HG02870 (cell line): ENCODE measurements around the gene EHF.

Experiments
- ATAC-seq: cut with Tn5 transposase; IDR thresholded peaks from one replicate; pipeline ENCODE4 v1.9.1; 2021; ENCODE audit warnings: mild to moderate bottlenecking, moderate library complexity; ENCODE audit not compliant: unreplicated experiment

The EHF gene

DNA sequence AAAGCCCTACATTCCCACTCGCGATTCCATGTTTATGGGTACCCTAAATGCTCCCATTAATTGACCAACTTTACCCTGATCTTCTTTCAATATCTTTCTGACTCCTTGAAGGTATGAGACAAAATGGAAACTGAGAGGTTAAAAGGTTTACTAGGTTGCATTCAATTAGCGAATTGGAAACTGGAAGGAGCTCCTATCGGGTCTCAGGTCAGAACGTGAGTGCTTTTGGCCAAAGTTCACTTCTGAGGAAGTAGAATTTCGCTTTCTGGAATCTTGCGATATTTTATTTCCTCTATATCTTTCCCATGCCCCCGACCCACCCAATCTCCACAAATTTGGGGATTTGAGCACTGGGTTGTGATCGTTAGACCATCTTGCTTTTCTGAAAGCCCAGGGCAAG, 2.6 kb downstream of the EHF start:
- no peak for ATAC-seq

DNA sequence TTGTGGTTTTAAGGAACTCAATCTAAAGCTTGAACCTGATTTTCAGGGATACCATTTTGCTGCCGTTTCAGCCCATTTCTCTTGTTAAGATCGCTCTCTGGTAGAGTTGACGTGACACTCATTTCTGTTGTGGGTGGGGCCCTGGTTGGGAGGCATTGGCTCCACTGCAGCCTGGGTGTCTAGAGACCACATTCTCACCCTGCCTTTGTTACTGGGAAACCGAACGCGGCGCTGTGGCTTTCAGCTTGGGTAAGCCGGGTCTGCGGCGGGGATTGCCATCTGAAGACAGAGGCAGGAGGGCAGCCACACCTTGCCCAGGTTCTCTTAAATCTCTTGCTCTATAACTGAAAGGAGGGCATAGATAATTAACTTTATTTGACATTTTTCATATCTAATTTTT, 3.2 kb downstream of the EHF start:
- ATAC-seq: no peak

DNA sequence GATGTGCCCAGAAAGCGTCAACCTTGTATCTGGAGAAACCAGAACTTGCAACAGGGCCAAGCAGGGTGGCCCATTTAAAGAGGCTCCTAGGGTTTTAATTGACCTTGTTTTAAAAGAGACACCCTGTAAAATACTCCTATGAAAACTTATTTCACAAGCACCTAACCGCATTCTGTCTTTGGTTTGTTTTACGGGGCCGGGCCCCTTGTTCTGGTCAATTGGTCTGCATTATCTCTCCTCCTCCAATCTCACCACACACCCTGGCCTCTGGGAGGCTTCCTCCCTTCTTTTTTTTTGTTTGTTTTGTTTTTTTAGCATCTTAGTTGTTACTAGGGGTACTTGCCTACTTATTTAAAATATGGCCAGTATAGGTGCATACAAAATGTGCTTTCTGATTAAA, 4.7 kb downstream of the EHF start:
- ATAC-seq: no peak

DNA sequence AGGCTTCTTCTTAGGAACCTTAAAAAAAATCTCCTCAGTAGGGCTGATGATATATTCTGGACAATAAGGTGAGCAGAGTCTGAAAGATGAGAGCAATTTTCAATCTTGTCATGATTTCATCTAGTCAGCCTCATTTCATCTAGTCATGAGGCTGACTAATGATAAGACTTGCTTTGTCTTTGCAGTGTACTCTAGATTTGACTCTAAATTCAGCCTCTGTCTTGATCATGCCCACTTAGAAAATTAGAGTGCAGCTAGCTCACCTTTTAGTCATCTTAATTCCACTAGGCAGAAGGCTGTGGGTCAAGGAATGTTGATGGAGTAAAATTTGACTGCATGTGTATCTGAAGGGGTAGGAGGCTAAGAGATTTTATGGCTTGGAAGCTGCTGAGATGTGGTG, 5.5 kb downstream of the EHF start:
- peak; percentile 42 for ATAC-seq

DNA sequence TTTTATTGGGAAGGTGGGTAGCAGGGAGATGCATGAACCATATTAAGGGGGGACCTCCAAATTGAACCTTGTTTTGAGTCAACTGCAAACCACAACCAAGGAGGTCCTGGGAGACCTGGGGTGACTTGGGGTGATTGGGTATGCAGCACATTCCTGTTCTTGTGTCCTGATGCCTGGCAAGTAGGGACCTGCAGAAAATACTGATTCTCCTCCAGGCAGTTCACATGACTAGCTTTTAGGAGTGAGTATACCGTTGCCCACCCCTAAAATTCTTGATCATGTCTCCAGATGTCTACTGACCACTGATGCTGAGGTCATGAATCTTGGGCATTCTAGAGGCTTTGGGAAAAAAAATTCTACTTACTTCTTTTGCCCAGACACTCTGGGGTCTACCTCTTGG, 6.3 kb downstream of the EHF start:
- no peak for ATAC-seq

DNA sequence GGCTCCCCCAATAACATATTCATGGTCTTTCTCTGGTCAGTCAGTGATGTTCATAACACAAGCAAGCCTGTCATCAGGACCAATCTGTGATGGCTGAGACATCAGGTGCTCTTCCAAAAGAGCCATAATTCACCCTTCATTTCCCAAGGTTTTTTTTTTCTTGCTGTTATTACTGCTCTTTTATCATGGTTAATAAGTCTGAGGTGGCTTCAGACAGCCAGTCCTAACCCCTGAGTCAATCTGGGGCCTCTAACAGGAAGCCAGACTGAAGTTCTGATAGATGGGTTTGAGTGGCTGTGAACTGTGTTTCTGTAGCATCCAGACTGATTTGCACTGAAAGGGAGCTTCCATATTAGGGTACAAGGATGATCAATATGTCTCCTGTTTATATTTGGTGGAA, 8.8 kb downstream of the EHF start:
- ATAC-seq: no peak

DNA sequence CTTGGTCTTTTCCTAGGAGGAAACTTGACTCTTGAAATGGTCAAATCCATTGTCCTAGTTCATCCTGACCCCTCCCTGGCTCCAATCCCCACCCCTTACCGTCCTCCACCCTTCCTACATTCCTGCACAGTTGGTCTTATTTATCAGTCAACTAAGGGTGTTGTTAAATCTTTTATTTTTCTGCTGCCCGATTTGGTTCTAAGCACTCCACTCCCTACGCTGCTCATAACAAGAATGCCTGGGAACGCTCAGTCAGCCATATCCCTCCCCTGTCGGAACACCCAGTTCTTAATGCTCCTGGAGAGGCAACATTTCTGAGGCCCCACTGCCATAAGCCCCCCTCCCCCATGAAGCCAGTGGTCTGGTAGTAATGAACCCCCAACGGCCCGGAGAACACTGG, 9.7 kb downstream of the EHF start:
- ATAC-seq: no peak

DNA sequence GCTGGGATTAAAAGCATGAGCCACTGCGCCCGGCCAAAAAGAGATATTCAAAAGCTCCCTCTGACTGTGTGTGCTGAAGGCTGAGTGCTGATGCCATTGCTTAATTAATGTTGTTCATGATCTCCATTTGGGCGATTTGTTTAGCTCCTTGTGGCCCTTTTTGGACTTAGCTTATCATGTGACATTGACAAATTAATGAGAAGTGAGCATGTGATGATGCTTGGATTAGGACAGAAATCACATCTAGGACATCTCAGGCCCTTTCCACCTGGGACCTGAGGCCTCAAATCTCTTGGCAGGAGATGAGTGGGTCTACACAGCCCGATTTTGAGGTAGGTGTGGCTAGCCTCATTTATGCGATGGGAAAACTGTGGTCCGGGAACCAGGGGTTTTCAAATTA, 10.4 kb downstream of the EHF start:
- ATAC-seq: no peak

DNA sequence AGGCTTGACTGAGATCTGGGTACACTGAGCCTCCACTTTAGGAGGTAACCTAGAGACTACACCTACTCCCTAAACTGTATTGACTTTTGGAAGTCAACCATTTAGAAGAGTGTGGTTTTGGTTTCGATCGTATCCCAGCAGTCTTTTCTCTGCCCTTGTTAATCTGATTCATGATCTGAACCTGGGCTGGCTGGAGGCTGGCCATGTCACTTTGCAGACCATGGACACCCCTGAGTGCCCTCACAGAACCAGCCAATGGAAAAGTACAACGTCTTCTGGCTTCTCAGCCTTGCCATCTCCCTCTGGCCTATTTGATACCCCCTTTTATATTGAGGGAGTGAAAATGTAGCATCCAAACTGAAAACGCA, 10.8 kb downstream of the EHF start:
- ATAC-seq: no peak

DNA sequence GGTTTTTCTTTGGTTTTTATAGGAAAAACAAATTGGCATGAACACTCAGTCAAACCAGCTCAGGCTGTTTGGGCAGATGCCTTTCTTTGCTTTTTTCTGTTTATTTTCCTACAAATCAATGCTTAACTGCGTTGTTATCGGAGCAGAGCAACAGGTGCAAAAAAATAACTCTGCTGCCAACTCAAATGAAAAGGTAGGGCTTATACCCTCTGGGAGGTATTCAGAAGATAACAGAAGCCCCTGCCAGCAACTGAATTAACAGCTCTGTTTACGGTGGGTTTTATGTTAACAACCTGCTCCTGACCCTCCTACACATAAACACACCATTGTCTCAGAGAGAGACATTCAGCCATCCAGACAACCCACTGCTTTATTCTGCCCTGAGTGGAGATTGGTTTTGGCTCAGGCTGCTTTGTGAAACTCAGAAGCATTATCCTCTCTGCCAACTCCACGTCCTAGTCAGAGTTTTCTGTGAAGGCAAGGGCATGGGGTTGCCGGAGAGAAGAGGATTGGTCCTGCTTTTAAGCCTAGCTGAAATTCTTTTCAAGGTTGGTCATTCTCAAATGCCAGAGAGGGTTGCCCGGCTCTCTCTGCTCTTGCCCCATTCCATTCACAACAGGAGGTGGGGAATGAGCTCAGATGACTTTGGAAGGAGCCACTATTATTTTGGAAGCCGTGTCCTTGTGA, 11.4 kb downstream of the EHF start:
- no peak for ATAC-seq

DNA sequence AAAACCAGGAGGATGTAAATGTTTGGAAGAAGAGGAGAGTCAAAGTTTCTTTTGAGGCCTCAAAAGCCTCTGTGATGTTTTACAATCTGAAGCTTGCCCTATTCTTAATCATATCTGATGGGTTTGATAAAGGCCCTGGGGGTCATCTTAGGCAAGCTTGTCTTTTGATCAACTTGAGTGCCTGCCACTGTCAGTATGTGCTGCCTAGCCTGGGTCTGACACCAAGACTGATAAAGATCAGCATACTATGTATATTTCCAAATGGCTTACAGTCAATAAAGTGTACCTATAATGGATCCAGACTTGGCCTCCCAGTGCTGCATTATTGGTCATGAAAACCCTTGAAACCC, 12.7 kb downstream of the EHF start:
- peak; percentile 12 for ATAC-seq

DNA sequence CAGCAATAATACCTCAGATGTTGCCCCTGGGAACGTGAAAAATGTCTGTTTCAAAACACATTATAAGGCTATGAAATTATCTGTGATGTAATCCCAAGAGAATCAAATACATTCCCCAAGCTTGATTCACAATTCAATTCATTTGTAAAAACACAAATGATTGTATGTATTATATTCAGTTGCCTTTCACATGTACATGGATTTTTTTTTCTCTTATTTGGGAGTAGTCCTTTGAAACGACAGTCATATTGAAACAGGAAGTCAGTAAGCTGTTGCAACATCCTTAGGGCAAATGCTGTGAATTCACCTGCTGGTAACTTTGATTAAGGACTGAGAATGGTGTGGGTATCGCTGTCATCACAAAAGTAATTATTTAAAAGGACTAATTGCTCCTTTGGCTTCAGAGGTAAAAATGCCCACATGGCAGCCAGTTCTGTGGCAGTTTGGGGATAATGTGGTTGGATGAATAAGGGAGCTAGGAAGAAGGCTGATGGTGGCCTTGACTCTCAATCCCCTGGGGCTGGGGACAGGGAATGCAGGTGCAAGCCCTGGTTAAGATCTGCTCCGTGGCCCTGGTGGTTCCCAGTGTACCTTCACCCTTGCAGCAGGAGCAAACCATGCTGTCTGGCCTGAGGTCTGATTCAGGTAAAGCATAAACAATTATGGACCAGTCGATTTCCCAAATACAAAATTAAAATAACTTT, 13.2 kb downstream of the EHF start:
- peak; percentile 69 for ATAC-seq

DNA sequence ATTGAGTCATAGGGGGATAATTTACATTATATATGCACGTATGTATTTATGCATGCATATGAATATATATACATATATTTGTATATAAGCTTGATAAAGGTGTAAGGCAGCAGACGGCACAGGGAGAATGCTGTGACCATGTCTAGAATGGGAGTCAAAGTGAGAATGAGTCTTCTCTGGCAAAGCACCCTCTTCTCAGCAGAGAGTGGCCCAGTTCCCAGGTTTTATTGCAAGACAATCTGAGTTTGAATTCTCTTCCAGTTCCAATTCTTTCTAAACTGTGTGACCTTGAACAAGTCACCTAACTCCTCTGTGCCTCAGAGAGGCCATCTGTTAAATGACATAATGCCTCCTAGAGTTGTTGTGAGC, 13.8 kb downstream of the EHF start:
- no peak for ATAC-seq

DNA sequence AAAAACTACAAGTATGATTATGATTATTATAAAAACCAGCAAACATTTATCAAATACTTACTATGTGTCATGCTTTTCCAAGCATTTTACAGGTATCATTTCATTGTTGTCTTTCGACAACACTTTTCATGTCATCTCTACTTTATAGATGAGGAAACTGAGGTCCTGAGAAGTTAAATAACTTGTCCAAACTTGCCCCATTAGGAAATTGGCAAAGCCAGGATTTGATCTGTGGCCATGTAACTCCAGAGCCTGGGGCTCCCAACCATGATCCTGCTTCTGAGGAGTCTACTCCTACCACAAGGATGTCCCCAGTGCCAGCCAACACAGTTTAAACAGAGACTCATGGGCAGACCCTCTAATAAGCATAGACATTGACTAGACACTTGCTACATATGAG, 15.2 kb downstream of the EHF start:
- no peak for ATAC-seq

DNA sequence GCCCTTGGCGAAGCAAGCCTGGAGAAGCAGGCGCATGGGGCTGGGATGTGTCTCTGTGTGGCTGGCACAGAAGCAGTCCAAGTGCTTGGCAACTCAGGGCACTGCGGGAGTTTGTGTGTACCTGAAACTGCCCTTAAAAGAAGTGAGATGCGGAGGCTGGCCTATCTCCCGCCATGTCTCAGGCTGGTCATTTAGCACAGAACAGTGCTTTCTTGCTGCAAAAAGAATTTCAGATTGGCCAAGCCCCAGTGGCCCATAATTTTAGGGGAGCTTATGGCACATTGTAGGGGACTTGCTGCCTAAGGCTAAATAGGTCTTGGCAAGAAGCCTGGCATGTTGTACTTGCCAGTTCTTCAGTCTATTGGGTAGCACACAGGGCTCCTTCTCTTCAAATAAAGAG, 16.4 kb downstream of the EHF start:
- no peak for ATAC-seq

DNA sequence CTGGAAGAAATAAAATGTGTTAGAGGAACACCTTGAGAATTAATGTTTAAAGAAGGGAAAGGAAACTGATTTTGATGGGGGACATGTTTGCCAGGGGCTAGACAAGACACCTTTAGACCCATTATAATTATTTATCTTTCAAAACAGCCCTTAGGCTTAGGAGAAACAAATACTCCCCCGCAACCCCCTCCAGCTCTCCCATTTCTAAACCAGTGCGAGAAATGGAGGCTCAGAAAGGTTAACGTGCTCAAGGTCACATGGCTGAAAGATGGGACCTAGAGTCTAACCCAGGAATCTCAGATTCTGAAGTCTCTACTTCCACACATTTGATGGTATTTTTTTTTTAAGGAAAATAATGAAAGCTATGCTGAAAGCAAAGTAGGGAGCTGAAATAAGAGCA, 18.0 kb downstream of the EHF start:
- ATAC-seq: no peak

DNA sequence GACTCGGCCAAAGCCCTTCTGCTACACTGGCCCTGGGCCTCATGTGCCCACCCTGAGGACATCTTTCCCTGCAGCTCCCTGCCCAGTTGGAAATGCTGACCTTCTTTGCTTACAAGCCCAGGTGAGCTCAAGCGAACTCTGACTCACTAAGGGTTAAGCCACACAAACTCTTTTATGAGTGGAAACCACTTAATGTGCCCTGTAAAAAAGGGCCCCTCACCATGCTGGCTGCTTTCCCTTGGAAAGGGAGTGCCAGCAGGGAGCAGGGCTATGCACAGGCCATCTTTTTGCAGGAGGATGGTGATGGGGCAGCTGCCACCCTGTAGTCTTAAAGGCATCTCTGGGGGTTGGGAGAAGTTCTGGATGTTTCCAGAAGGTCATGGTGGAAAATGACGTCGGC, 18.7 kb downstream of the EHF start:
- no peak for ATAC-seq

DNA sequence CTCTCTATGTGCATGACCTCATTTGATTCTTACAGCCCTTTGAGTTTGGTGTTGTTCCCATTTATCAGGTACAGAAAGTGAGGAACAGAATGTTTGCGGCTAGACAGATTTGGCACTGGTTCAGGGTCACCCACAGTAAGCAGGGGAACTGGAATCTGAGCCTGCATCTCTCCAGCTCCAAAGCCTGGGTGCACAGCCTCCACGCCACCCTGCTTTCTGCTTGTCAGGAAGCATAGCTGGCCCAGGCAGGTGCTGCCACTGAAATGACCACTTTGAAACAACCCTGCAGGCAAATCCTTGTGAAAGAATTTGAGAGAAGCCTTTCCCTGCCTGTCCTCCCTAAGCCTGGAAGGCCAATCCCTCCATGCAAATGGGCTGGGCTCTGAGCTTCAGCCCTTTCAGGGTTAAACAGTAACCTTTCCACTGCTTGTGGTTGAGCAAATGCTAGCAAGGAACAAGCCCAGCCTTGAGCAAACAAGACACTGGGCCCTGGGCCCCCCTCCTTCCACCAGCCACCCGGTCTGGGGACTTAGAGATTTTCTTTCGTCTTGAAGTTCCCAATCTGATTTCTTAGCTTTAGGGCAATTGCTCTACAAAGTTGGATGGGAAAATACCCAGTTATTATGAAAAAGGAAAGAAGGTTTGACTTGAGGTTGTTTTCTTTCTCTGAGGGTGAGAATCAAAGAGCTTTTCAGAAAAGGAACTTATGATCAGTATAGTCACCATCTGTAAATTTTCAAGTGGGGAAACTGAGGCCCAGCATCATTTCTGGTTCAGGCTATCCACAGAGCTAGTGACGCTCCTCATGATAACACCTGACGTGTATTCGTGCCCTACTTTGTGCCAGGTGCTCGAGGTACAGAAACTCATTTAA, 19.4 kb downstream of the EHF start:
- ATAC-seq: no peak

DNA sequence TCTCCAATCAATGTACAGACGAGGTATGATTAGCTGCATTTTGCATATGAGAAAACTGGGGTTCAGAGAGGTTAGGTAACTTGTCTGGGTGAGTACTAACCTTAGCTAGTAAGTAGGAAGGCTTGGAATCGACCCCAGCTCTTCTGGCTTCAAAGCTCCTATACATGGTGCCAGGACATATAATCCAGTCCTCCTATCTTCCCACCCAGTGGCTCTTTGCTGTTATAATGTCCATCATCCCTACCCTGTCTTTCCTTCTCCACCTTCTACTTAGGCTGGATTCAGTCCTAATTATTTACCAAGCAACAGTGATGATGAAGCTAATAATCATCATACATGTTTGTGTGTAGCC, 20.0 kb downstream of the EHF start:
- ATAC-seq: no peak

DNA sequence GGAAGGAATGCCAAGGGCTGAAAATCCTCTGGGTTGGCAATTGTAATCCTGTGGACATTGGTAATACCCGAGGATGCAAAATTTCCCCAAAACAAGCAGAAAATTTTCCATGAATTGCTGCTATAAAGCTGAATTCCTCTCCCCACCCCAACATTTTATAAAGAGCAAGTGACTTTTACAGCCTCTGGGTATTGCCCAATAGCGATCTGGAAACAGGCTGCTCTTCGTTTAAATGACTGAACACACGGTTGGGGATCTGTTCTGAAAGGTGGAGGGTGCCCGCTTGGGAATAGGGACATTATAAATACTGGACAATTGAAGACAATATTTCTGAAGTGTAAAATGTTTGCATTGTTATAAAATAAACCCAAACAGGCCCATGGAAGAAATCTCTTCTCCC, 20.6 kb downstream of the EHF start:
- no peak for ATAC-seq

DNA sequence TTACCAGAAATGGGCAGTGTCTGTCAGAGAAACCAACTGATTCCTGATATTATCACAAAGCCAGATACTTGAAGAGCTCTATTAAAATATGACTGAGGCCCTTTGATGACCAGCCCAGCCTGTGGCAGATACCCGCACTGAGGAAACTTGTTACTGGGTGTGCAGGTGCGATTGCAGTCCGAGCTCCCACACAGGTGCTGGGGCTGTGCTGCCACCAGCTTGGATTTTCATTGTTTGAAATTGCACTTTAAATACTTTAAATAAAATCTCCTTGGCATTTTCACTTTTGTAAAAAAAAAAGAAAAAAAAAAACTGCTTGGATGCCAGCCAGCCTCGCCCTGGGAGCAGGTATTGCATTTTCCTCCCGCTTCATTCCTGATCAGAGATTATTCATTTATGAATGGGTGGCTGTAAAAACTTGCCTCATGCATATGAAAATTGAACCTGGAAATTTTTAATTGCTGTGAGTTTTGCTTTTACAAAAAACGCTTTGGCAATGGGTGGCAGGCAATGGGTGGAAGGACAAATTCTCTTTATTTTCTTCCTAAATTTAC, 21.2 kb downstream of the EHF start:
- no peak for ATAC-seq

DNA sequence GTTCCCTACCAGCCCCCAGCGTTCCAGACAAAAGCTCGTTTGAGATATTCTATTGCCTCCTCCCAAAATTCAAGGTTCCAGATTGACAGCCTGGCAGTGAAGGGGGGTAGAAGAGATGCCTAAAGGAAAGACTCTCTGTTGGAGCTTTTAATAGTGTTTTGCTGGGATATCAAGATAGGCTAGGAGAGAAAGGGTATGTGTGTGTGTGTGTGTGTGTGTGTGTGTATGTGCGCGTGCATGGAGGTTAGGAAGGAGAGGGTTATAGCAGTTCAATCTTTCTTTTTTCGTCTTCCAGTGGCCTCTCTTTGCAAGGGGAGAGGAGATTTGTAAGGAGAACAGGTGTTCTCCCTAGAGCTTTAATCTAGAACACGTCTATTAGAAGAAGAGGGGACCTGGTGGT, 22.0 kb downstream of the EHF start:
- ATAC-seq: no peak
